GM23338 (cell line): ENCODE data around the gene PAM. TPM values are rescaled to one million over a fixed set of nuclear protein-coding genes. Genes with fewer than 3 reads are reported as not detected.
A peak's percentile ranks its signal among the peaks of the same experiment; 100 is the strongest.

Experiments used
- ATAC-seq: fragments of 200-7000 bp; cut with Tn5 transposase; 3 replicates; pipeline ENCODE4 v1.9.1; 2020
- DNase-seq: peaks from one replicate; pipeline ENCODE4 v3.0.0-alpha.2; 2015; ENCODE audit warnings: low spot score
- H2AFZ ChIP-seq: fragments of 200-600 bp; sonication (generic); 2 replicates; pipeline ENCODE4 v1.8.0; 2016; ENCODE audit warnings: antibody characterized with exemption, mild to moderate bottlenecking, moderate library complexity
- H3F3A ChIP-seq: fragments of 200-600 bp; sonication (generic); replicated peaks from 2 replicates; pipeline ENCODE4 v1.8.0; 2017; ENCODE audit warnings: antibody characterized with exemption, mixed run types, low read depth
- H3K27ac ChIP-seq: fragments of 200-600 bp; sonication (generic); 2 replicates; pipeline ENCODE4 v1.6.1; 2016; ENCODE audit warnings: low read depth
- H3K27me3 ChIP-seq: fragments of 200-600 bp; sonication (generic); 2 replicates; pipeline ENCODE4 v1.8.0; 2016; ENCODE audit warnings: mild to moderate bottlenecking, mixed run types, moderate library complexity; ENCODE audit not compliant: insufficient read depth
- H3K36me3 ChIP-seq: fragments of 200-600 bp; sonication (generic); 2 replicates; pipeline ENCODE4 v1.8.0; 2016; ENCODE audit warnings: mild to moderate bottlenecking; ENCODE audit not compliant: insufficient read depth
- H3K4me1 ChIP-seq: fragments of 200-600 bp; sonication (generic); 2 replicates; pipeline ENCODE4 v1.8.0; 2016; ENCODE audit warnings: mild to moderate bottlenecking, moderate library complexity; ENCODE audit not compliant: insufficient read depth
- H3K4me2 ChIP-seq: fragments of 200-600 bp; sonication (generic); 2 replicates; pipeline ENCODE4 v1.7.1; 2017; ENCODE audit warnings: mixed run types
- H3K4me3 ChIP-seq: fragments of 200-600 bp; sonication (generic); 2 replicates; pipeline ENCODE4 v1.6.1; 2016; ENCODE audit warnings: mixed run types
- H3K79me2 ChIP-seq: fragments of 200-600 bp; sonication (generic); replicated peaks from 2 replicates; pipeline ENCODE4 v1.8.0; 2017; ENCODE audit warnings: mild to moderate bottlenecking; ENCODE audit not compliant: insufficient read depth
- H3K9me2 ChIP-seq: fragments of 200-600 bp; sonication (generic); 2 replicates; pipeline ENCODE4 v1.8.0; 2017; ENCODE audit not compliant: insufficient read depth
- H4K20me1 ChIP-seq: fragments of 200-600 bp; sonication (generic); replicated peaks from 2 replicates; pipeline ENCODE4 v1.8.0; 2017; ENCODE audit warnings: mild to moderate bottlenecking; ENCODE audit not compliant: insufficient read depth
- H3K27ac Mint-ChIP-seq: 2 replicates; pipeline ENCODE4 v1.8.0; 2020; ENCODE audit warnings: inconsistent platforms, mild to moderate bottlenecking, moderate library complexity, mixed read lengths
- H3K27me3 Mint-ChIP-seq: 3 replicates; pipeline ENCODE4 v1.8.0; 2022; ENCODE audit warnings: low read depth, mild to moderate bottlenecking, moderate library complexity, mixed read lengths, inconsistent platforms; ENCODE audit not compliant: insufficient read depth, poor library complexity
- H3K36me3 Mint-ChIP-seq: 3 replicates; pipeline ENCODE4 v1.8.0; 2021; ENCODE audit warnings: low read depth, mild to moderate bottlenecking, inconsistent platforms, moderate library complexity, mixed read lengths
- H3K4me1 Mint-ChIP-seq: 3 replicates; pipeline ENCODE4 v1.8.0; 2020; ENCODE audit warnings: mild to moderate bottlenecking, inconsistent platforms, mixed read lengths
- H3K4me3 Mint-ChIP-seq: 3 replicates; pipeline ENCODE4 v1.8.0; 2021; ENCODE audit warnings: moderate library complexity, mild to moderate bottlenecking, inconsistent platforms, mixed read lengths
- H3K9me3 Mint-ChIP-seq: 3 replicates; pipeline ENCODE4 v1.8.0; 2020; ENCODE audit warnings: moderate library complexity, mild to moderate bottlenecking, inconsistent platforms, mixed read lengths
- ZNF331 ChIP-seq: fragments of 250-450 bp; sonication (Bioruptor Pico); IDR thresholded peaks from 2 replicates; pipeline ENCODE4 v1.5.0; 2020; ENCODE audit warnings: low read depth, mild to moderate bottlenecking, moderate library complexity
- polyA plus RNA-seq: library from polyadenylated mRNA; unstranded; fragments of >200 nt; fragmentation: Nextera tagmentation; extraction: Ambion mirVana; gene quantifications from 2 replicates; pipeline ENCODE4 v1.2.1, GENCODE V29; 2016
- total RNA-seq: library from RNA; depleted of rRNA; stranded (reverse); fragments of >200 nt; shearing (Covaris generic); gene quantifications from 2 replicates; pipeline ENCODE4 v1.2.3, GENCODE V29; 2014
- TF ChIP-seq, protein P1 (sequence below), 2 experiments: fragments of 200-600 bp in 1 of 2; sonication (generic) in 1 of 2; conservative IDR thresholded peaks; 2 replicates each; pipeline versions ENCODE4 v1.5.1 to v1.6.1; 2016 to 2017; ENCODE audit warnings: antibody characterized with exemption in 2 of 2, low read depth in 2 of 2, mild to moderate bottlenecking in 2 of 2, moderate library complexity in 1 of 2
- TF ChIP-seq, protein P2 (sequence below): fragments of 250-450 bp; sonication (Bioruptor Pico); IDR thresholded peaks from 2 replicates; pipeline ENCODE4 v1.5.0; 2020; ENCODE audit warnings: mild to moderate bottlenecking, moderate library complexity

The PAM gene
- total and polyA plus RNA-seq, 2 experiments from 2014 or later, result 33.9 to 79.4 TPM

DNA sequence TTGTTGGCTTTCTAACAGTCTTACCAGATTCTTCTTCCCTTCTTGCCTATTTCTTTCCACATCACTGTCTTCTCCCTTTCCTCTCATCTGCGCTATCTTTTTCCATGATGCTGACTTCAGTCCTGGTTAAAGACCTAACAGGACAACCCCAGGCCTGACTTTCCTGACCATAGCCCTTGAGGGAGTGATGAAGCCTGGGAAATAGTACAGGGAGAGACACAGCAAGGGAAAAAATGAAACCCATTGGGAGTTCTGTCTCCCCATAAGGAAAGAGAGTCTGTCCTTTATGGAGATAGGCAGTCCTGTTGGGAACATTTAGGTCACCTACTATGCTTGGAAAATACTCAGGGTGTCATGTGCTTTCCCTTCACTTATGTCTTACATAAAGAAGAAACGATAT lies 272.2 kb downstream of the PAM start (continued):
- TF ChIP-seq ZNF331 (CRISPR knock-in tag), result no peak

DNA sequence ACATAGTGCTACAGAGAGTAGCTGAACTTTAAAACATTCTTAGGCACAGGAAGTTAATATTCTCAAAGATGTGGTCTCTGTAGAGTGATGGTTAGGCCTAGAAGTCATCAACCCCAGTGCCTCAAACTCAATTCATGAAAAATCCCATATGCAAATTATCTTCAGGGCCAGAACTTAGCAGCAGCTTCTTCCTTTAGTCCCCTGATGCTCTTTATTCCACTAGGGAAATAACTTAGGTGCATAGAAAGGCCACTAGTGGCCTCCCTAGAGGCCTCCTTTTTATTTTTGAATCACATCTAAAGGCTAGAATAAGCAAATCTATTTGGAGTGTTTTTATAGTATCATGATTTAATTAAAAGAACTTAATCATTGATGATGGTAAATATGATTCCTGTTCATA lies 276.5 kb downstream of the PAM start:
- H3K9me2 ChIP-seq, result no peaks in the 10 kb centered on the region
- no peaks in the 10 kb centered on the region for H3K79me2 ChIP-seq
- Mint-ChIP-seq H3K27me3 (no peaks in the 10 kb centered on the region), H3K4me3 (no peak overlapping the region), H3K9me3 (peaks cover 18% of the 10 kb centered on the region), H3K4me1 (no peaks in the 10 kb centered on the region), H3K36me3 (peaks cover 21% of the 10 kb centered on the region; the same call in 1 of the 3 replicates), H3K27ac (no peak overlapping the region)
- H3K36me3 ChIP-seq, result no peaks in the 10 kb centered on the region
- no peak overlapping the region for H2AFZ ChIP-seq
- H3K4me3 ChIP-seq, result no peak overlapping the region
- TF ChIP-seq, protein P1, sequence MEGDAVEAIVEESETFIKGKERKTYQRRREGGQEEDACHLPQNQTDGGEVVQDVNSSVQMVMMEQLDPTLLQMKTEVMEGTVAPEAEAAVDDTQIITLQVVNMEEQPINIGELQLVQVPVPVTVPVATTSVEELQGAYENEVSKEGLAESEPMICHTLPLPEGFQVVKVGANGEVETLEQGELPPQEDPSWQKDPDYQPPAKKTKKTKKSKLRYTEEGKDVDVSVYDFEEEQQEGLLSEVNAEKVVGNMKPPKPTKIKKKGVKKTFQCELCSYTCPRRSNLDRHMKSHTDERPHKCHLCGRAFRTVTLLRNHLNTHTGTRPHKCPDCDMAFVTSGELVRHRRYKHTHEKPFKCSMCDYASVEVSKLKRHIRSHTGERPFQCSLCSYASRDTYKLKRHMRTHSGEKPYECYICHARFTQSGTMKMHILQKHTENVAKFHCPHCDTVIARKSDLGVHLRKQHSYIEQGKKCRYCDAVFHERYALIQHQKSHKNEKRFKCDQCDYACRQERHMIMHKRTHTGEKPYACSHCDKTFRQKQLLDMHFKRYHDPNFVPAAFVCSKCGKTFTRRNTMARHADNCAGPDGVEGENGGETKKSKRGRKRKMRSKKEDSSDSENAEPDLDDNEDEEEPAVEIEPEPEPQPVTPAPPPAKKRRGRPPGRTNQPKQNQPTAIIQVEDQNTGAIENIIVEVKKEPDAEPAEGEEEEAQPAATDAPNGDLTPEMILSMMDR (conservative IDR thresholded peaks at IDR 0.05; ENCODE audit: low read depth in 2 of 2), result peak in 1 of 2 experiments; percentile 62; a peak in 3 of 4 replicates
- TF ChIP-seq, protein P2, sequence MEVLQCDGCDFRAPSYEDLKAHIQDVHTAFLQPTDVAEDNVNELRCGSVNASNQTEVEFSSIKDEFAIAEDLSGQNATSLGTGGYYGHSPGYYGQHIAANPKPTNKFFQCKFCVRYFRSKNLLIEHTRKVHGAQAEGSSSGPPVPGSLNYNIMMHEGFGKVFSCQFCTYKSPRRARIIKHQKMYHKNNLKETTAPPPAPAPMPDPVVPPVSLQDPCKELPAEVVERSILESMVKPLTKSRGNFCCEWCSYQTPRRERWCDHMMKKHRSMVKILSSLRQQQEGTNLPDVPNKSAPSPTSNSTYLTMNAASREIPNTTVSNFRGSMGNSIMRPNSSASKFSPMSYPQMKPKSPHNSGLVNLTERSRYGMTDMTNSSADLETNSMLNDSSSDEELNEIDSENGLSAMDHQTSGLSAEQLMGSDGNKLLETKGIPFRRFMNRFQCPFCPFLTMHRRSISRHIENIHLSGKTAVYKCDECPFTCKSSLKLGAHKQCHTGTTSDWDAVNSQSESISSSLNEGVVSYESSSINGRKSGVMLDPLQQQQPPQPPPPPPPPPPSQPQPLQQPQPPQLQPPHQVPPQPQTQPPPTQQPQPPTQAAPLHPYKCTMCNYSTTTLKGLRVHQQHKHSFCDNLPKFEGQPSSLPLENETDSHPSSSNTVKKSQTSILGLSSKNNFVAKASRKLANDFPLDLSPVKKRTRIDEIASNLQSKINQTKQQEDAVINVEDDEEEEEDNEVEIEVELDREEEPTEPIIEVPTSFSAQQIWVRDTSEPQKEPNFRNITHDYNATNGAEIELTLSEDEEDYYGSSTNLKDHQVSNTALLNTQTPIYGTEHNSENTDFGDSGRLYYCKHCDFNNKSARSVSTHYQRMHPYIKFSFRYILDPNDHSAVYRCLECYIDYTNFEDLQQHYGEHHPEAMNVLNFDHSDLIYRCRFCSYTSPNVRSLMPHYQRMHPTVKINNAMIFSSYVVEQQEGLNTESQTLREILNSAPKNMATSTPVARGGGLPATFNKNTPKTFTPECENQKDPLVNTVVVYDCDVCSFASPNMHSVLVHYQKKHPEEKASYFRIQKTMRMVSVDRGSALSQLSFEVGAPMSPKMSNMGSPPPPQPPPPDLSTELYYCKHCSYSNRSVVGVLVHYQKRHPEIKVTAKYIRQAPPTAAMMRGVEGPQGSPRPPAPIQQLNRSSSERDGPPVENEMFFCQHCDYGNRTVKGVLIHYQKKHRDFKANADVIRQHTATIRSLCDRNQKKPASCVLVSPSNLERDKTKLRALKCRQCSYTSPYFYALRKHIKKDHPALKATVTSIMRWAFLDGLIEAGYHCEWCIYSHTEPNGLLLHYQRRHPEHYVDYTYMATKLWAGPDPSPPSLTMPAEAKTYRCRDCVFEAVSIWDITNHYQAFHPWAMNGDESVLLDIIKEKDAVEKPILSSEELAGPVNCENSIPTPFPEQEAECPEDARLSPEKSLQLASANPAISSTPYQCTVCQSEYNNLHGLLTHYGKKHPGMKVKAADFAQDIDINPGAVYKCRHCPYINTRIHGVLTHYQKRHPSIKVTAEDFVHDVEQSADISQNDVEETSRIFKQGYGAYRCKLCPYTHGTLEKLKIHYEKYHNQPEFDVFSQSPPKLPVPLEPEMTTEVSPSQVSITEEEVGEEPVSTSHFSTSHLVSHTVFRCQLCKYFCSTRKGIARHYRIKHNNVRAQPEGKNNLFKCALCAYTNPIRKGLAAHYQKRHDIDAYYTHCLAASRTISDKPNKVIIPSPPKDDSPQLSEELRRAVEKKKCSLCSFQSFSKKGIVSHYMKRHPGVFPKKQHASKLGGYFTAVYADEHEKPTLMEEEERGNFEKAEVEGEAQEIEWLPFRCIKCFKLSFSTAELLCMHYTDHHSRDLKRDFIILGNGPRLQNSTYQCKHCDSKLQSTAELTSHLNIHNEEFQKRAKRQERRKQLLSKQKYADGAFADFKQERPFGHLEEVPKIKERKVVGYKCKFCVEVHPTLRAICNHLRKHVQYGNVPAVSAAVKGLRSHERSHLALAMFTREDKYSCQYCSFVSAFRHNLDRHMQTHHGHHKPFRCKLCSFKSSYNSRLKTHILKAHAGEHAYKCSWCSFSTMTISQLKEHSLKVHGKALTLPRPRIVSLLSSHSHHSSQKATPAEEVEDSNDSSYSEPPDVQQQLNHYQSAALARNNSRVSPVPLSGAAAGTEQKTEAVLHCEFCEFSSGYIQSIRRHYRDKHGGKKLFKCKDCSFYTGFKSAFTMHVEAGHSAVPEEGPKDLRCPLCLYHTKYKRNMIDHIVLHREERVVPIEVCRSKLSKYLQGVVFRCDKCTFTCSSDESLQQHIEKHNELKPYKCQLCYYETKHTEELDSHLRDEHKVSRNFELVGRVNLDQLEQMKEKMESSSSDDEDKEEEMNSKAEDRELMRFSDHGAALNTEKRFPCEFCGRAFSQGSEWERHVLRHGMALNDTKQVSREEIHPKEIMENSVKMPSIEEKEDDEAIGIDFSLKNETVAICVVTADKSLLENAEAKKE (CRISPR knock-in tag), result no peak
- no peaks in the 10 kb centered on the region for H3K4me1 ChIP-seq
- H3F3A ChIP-seq, result no peaks in the 10 kb centered on the region
- ATAC-seq (peak; percentile 50), DNase-seq (peak; percentile 38)
- no peaks in the 10 kb centered on the region for H3K27me3 ChIP-seq
- no peaks in the 10 kb centered on the region for H4K20me1 ChIP-seq
- H3K4me2 ChIP-seq, result no peak overlapping the region
- H3K27ac ChIP-seq, result no peak overlapping the region
